Stimulated activated CD8-positive, alpha-beta memory T cell treated with anti-CD3 and anti-CD28 coated beads, Interleukin-15, amount 100 ng/mL, for 1 hour (primary cell): Measurements from ENCODE around the gene ATG2A.

Experiments used
- DNase-seq: peaks from one replicate; pipeline ENCODE4 v3.0.0-alpha.2; 2020; ENCODE audit warnings: low read depth

Gene ATG2A

DNA sequence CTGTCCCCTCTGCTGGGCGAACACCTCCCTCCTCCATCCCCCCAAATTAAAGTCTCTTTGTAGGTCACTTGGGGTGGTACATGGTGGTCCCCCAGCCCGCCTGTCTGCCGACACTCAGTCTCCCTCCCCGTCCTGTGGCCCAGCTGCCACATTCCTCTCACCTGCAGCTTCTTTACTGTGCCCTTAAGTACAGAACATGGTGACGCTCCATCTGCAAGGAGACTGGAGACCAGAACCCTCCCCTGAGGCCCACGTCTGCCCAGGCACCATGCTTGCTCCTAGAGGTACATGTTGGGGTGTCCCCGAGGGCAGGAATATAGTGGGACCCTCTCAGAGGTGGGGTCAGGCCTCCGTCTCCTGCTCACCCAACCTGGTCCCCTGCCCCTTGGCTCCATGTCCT lies 33.0 kb downstream of the ATG2A start:
- no peak for DNase-seq

DNA sequence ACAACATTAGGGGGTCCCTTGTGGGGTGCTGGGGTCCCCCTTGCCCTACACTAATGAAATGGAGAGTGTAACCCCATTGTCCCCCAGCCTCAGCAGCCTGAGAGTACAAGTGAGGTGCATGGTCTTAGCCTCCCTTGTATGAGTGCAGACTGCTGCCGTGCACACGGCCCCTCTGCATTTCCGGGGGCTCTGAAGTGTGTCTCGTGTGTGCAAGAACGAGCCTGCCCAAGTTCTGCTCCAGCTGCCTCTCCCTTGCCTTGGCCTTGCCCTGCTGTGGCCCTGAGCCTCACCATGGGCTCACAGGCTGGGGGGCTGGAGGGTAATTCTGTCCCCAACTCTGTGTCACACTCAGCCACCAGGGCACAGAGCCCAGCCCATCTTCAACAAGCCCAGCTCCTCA lies 33.4 kb downstream of the ATG2A start:
- DNase-seq = no peak

DNA sequence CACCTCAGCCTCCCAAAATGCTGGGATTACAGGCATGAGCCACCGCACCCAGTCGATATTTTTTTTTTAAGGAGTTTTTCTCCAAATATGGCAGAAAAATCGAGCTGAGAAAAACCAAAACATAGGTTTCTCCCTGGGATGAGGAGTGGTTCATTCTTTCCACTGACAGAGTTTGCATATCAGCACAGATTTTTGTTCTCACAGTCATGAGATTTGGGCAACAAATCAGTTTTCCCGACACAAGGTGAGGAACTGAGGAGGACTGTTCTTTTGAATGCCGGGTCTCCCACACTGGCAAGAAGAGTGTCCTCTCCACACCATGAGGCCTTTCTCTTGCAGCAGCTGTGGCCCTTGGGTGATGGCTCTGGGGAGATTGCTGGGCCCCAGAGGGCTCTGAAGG lies 34.8 kb downstream of the ATG2A start:
- DNase-seq = no peak

GRCh38 chr11:64881476-64881875 lies 35.5 kb downstream of the ATG2A start:
- no peak for DNase-seq

- no peak for DNase-seq
These were observed 36.6 kb downstream of the ATG2A start for GRCh38 chr11:64880240-64881001.

DNA sequence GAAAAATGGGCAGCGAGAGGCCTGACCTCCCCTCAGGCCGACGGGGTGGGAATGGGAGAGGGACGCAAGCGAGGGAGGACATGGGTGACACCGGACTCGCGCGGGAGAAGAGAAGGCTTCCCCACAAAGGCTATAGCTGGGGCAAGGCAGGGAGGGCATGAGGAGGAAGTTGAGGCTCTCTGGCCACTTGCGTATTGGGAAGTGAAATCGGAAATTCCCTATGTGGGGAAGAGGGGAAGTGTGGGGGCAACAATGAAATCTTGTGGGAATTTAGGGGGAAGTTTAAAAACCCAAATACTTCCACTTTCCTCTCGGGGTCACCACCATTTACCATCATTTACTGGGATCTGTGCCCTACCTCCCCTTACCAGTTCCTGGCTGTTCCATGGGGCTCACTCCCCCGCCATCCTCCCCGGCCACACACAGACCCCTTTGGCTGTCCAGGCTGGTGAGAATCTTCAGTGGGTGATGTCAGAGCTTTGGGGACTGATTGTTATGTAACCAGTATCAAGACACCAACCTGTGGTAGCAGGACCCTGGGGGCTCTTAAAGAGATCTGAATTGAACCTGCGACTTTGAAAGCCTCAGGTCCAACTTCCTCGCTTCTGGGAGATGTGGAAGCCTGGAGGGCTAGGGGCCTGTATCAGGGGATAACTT lies 37.6 kb downstream of the ATG2A start:
- DNase-seq = no peak

GRCh38 chr11:64878494-64879243 lies 38.3 kb downstream of the ATG2A start, which contains the start of gene EHD1:
EHD1 (minus strand) TSS chr11:64878621; CDS start chr11:64878464, 157 bp downstream.
- peak; percentile 99 for DNase-seq

GRCh38 chr11:64878223-64878493 lies 38.9 kb downstream of the ATG2A start:
- no peak for DNase-seq

DNA sequence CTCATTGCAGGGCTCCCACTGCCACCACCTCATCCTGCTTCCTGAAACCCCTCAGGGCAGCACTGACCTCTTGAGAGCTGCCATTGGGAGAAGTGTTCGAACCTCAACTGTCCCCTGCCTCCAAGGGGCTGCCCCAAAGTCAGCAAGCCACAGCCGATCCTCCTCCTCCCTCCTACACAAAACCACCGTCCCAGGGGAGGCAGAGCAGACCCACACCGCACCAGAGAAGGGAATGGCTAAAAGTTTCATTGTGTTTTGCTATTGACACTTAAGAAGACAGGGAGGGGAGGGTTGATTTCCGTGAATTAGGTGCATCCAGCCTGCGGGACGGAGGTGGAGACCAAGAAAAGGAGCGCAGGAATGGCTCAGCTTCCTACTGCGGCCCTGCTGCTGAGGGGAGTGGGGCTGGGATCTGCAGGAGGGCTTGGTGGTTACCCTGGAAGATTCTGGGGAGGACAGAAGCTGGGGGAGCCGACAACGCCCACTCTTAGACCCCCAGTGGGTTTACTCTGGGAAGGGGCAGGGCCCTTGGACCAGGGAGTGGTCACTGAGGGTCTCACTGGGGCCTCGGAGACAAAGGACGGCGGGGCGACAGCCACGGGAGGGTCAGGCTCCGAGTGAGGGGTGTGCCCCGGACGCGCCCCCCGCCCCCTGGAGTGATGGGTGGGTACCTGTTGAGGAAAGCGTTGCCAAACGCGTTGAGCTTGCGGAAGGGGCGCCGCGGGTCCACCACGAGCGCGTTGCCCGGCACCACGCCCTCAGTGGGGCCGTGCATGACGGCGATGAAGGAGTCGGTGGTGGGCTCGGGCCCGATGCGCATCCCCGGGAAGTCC lies 39.4 kb downstream of the ATG2A start:
- DNase-seq = no peak

- no peak for DNase-seq
These were observed 40.1 kb downstream of the ATG2A start for GRCh38 chr11:64876835-64877341.

DNA sequence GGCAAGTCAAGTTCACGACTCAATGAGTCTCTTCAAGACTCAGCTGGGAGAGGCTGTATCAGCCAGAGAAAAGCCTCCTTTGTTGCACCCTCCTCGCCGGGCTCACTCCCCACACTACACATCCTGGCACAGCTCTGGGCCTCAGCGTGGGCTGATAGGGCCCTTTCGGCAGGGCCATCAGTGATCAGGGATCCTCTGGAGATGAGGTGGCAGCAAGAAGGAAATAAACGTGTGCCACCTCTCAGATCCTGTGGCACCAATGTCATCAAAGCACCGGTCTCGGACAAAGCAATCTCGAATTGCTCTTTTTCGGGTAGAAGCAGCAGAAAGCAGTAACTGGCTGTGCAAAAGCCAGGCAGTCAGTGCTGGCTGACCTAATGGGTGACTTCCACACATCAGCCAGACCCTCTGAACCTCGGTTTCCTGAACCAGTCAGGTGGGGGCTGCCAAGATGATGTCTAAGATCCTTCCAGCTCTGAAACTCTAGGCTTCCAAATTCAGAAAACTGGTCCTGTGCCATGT lies 40.7 kb downstream of the ATG2A start:
- DNase-seq = no peak

DNA sequence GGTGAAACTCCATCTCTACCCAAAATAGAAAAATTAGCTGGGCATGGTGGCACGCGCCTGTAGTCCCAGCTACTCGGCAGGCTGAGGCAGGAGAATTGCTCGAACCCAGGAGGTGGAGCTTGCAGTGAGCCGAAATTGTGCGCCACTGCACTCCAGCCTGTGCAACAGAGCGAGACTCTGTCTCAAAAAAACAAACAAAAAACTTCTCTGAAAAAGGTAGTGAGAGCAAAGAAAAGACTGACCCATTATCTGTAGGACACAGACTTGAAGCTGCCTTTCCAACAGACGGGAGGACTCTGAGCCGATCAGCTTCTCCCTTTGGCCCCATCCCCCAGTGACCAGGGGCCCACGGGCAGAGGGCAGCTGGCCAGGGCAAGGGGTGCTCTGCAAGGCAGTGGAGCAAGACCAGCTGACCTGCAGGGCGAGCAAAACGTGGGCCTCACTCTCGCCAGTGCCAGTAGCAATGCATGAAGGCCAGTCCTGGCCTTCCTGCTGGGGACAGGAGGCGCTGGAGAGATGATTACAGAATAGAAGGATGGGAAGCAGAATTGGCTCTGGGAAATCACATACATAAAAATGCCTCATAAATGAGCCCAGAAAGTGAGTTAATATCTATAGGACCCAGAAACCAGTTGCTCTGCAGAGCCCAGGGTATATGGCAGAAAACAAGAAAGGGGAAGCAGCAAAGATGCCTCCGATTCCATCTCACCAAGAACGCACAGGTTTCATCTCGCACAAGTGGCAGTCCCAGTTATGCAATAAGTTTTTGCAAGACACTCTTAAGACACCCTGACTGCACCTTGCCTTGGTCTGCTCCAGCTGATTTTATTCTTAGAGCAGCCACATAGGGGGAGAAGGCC lies 41.4 kb downstream of the ATG2A start:
- DNase-seq = no peak

DNA sequence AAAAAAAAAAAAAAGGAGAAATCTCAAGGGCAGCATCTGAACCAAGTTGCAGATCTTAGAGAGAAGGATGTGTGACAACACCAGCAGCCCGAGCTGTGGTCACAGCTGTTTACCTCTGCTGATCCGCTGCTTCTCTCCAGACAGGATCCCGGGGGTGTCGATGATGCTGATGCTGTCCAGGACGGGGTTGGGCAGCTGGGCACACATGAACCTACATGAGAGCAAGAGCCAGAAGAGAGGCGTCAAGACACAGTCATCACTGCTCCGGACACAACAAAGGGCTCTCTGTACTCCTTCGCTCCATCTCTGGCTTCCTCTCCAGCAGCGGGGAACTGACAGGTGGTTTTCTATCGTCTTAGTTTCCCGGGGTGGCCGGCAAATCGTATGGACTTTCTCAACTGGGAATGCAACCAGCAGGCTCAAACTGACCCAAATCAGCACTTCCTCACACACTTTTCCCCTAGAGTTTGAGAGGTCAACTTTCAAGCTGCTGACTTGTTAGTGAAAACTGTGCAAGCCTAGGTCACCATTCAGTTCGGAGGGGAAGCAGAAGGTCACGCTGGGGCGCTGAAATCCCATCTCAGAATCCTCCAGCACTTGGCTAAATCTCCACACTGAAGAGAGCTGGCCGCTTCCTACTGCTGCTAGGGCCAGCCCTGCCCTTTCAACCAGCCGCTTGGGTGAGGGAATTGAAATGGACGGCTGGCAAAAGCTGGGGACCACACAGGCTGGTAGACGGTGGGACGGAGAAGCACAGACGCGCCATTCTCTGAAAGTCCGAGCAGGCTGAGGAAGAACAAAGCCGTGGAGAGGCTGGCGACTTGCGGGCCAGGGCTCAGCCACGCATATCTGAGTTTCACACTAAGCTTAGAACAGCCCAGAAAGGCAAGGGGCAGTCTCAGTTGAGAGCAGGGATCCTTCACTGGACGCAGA lies 42.4 kb downstream of the ATG2A start:
- DNase-seq = no peak

- DNase-seq = no peak
These were observed 44.1 kb downstream of the ATG2A start for GRCh38 chr11:64872790-64873488.

DNA sequence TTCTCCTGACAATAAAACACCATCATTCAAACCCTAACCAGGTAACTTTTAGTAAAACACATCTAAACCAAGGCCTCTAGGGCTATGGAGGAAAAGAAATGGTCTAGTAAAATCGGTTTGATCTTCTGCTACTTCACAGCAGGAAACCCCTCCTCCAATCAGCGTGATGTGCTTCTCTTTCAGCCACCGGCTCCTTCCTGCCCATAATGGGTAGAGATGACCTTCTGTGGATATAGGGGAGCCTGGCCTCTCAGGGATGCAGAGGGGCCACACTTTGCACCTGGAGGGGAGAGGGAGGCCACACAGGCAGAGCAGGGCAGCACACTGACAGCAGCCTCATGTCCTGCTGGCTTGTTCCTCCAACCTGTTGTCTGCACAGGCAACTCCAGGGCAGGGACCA lies 45.5 kb downstream of the ATG2A start:
- no peak for DNase-seq

- DNase-seq = no peak
These were observed 46.0 kb downstream of the ATG2A start for GRCh38 chr11:64870893-64871466.

GRCh38 chr11:64870176-64870892 lies 46.7 kb downstream of the ATG2A start:
- no peak for DNase-seq

DNA sequence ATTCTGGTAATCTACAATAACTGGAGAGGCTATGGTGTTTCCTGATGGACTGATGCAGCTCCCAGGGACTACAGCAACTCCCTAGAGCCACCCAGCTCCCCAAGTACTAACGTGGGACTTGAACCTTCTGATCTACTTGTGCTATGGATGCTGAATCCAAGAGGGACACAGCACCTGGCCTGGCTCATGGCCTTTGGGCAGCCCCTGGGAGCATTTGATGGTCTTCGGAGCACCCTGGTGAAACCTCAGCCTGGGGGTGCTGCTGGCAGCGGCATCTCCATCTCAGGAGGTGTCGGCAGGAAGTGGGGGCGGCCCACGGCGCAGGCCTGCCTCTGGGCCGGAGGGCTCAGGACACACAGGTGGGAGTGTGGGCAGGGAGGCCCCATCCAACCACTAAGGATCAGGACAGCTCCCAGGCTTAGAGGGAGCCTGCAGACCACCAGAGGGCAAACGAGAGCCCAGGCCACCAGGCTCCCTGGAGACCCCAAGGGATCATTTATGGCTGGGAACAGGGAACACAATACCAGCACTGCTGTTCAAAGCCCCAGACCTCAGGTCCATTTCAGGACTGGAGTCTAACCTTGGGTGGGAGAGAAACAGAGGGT lies 47.3 kb downstream of the ATG2A start:
- DNase-seq = no peak
